GM18907 (cell line): ENCODE measurements around the gene SLC35A2.

Experiments used
- ATAC-seq: cut with Tn5 transposase; IDR thresholded peaks from one replicate; pipeline ENCODE4 v1.9.1; 2021; ENCODE audit warnings: mild to moderate bottlenecking, moderate library complexity; ENCODE audit not compliant: unreplicated experiment

SLC35A2 gene

DNA sequence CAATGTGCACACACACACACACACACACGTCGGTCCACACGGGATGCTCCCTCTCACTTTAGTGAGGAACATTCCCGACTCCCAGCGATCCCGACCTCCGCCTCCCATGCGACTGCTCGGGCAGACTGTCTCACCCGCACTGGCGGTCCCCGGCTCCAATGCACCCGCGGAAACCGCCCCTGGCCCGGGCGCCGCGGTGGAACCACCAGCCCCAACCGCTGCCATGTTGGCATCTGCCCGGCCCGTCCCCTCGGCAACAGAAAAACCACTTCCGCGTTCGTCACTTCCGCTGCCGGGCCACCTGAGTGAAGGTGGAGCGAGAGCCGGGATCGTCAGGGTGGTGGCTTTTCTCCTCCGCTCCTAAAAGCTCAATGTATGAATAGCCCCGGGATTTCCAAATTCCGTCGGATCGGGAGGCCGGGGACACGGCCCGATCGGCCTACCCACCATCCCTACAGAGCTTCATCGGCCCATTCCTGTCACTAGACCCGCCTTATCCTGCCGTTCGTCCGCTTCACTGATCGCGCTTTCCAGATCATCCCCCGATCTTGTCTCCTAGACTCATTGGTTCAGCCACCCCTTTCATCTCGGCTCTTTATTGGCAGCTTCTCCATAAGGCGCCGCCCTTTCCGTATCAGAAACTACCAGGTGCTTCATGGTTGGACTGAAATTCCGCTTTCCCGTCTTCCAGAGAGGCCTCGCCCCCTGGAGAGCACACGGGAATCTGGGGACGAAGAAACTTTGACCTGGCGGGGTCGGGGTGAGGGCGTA lies at the start of gene SLC35A2:
SLC35A2 (minus strand) TSS at position 235 of the 771 bp plus-strand sequence; CDS start at position 225, 10 bp downstream.
- ATAC-seq, result peak; percentile 64

DNA sequence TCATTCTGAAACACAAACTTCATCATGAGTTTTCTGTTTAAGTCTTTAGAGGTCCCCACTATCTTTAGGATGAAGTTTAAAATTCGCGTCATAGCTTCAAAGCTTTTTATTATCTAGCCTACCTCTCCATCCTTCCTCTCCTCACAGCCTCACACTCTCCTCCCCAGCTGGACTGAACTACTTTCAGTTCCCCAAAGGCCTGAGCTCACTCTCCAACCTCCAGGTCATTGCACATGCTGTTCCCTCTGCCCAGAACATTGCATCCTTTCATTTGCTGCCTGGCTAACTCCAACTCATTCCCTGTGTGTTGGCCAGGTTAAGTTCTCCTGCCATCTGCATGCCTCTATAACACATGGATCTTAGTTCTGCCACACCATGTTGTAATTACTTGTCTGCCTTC lies 48.8 kb upstream of the SLC35A2 start:
- ATAC-seq, result no peak

GRCh38 chrX:48958635-48959094 lies 47.2 kb upstream of the SLC35A2 start:
- no peak for ATAC-seq

DNA sequence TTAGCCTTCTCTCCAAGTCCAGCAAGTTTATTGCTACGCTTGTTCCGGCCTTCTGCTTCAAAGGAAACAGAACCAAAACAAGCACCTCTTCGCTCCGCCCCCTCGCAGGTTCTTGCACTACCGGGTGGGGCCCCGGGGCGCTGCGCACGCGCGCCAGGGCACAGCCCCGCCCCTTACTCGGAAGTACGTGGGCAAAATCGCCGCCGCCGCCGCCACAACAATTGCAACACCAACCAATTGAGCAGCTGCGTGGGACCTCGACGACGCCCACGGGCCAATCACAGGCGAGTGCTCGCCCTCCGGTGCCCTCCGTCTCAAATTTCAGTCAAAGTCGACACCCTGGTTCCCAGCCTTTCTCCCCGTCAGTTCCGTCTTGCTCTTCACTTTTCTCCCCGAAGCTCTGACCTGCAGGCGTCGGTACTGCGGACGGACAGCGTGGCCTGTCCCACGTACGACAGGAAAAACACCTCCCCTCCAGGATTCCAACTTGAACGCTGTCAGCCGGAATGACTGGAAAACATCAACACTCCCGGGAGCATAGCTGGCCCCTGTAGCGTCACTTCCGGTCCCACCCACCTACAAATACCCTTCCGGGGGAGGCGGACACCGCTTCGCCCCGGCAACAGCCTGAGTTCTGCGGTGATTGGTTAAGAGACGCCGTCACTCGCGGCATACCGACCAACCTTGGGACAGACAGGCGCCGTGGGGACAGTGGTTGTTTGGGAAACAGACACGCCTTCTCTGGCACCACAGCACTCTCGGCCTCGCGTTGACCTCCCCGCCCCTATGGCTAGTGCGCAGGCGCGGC lies 46.6 kb upstream of the SLC35A2 start:
- ATAC-seq, result peak; percentile 79

GRCh38 chrX:48957477-48957826 lies 46.0 kb upstream of the SLC35A2 start, which contains the start of gene OTUD5:
OTUD5 (minus strand) TSS chrX:48957607; CDS start chrX:48957570, 37 bp downstream.
- peak; percentile 44 for ATAC-seq

DNA sequence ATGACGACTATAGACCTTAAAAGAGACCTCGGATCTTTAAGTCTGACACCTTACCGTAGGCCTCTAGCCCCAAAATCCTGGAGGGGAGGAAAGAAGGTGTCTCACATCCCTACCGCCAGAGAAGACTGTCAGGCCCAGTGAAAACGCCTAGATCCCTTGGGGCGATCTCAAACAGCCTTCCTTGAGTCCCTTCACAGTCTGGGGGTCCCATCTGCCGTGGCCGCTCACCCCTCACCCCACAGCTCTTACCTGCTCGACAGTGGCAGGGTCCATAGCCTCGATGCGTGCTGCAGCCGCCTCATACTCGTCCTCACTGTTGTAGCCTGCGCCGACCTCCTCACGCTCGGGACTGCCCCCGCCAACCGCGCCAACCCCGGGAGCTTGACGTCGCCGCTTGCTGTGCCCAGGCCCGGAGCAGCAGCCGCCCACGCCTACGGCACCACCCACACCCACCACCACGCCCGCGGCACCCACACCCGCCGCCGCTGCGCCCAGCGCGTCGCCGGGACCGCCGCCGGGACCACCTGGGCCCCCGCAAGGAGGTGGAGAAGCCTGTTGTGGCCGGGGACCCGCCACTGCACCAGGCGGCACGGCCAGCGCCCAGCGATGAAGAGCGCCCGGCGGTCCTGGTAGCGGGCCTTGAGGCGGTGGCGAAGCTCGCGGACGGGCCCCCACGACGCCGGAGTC lies 45.4 kb upstream of the SLC35A2 start:
- ATAC-seq, result peak; percentile 0

DNA sequence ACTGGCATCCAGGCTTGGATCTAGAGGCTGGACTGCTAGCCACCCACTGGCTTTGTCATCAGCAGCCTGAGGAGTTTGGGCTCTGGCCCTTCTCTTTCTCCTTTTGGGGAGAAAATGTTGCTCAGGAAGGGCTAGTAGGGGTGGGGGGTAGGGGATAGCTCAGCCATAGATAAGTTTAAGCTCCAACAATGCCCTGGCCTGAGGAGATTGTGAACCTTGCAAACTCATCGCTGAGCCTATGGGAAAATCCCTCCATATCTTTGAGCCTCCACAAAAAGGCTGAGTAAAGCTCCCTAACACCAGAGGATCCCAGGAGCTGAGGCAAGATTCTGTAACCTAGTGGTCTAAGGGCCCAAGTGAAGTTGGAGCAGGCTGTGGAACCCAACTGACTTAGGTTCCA lies 37.1 kb upstream of the SLC35A2 start:
- ATAC-seq, result no peak

- no peak for ATAC-seq
Observed at GRCh38 chrX:48945517-48946348, 34.3 kb upstream of the SLC35A2 start.

GRCh38 chrX:48942895-48943294 lies 31.4 kb upstream of the SLC35A2 start:
- ATAC-seq, result no peak

GRCh38 chrX:48940404-48940955 lies 29.0 kb upstream of the SLC35A2 start:
- ATAC-seq, result no peak

DNA sequence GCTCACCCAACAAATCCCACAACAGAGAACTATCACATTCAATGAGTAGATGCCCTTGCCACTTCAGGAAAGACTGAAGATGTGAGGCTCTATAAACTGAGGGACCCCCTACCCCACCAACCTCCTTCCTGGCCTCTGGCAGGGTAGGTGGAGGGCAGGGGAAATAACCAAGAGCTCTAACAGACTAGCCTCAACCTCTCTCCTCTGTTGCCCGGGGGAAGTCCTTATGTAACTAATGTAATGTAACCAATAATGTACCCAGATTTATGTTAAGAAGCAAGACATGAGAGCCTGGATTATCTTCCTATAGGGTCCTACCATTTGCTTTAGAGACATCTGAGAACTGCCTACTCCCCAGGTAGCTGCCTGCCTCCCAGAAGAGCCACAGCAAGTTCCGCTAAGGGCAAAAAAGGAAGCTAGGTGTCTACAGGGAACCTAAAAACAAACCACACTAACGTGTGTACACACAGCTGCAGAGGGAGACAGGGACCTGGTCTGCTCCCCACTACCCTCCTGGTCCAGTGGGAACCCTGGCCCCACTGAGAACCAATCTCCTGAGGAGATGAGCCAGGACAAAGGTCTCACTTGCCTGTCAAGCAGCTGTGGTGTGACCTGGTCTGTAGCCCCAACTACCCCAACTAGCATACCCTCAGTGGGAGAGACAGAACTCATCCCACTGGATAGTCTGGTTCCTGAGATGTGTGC lies 28.2 kb upstream of the SLC35A2 start:
- ATAC-seq, result no peak

- ATAC-seq, result peak; percentile 58
Observed at GRCh38 chrX:48938721-48939425, 27.4 kb upstream of the SLC35A2 start.

GRCh38 chrX:48937054-48937907 lies 25.8 kb upstream of the SLC35A2 start:
- peak; percentile 62 for ATAC-seq

GRCh38 chrX:48936429-48937053 lies 25.1 kb upstream of the SLC35A2 start:
- peak; percentile 14 for ATAC-seq

DNA sequence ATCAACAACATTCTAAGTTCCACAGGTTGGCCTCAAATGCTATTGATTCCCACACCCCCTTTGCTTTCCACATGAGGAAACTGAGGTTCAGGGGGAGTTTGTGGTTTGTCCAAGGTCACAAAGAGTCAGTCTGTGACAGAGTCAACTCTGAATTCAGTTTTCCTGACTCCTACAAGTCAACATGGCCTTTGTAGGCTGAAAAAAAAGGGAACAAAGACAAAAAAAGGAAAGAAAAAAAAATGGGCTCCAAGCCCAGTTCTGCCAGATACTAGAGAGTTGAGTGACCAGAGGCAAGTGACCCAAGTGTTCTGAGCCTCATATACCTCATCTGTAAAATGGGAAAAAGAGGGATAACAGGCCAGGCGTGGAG lies 23.8 kb upstream of the SLC35A2 start:
- ATAC-seq, result no peak

GRCh38 chrX:48934581-48935300 lies 23.3 kb upstream of the SLC35A2 start:
- ATAC-seq, result no peak

DNA sequence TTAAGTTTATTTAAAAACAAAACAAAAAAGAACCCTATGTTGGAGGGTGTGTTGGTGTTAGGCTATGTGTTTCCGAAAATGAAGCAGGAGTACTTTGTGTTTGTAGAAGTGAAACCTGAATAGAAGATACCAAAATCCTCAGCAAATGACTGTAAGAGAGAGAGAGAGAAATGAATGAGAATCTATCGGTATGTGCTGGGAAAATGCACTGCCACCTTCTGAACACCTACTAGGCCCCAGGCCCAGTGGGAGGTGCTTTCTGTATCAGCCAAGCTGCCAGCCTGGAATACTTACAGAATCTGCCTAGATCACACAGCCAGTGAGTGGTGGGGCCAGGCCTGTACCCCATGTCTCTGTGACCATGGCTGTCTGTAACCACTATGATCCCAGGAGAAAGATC lies 22.3 kb upstream of the SLC35A2 start:
- peak; percentile 21 for ATAC-seq
